ENCODE data around the gene SEMA3A. TPM values are rescaled to one million over a fixed set of nuclear protein-coding genes. Genes with fewer than 3 reads are reported as not detected.

Gene SEMA3A
- total and polyA plus RNA-seq, 2 experiments from 2014 or later: 19.8 to 46.4 TPM

- TF ChIP-seq CREB1 (CRISPR knock-in tag; IDR thresholded peaks at IDR 0.05; ENCODE audit: low read depth) (no peak), ZNF331 (CRISPR knock-in tag; IDR thresholded peaks at IDR 0.05; ENCODE audit: low read depth) (no peak), EZH2 (IDR thresholded peaks at IDR 0.05; ENCODE audit: low read depth, unreplicated experiment) (no peak)
Measured at GRCh38 chr7:83908526-83908925, 286.1 kb downstream of the SEMA3A start (continued).
